Activated T-cell treated with anti-CD3 and anti-CD28 coated beads for 1 hour (primary cell): ENCODE results near the gene SLC41A3.

Experiments
- DNase-seq: peaks from one replicate; pipeline ENCODE4 v3.0.0-alpha.2; 2020; ENCODE audit warnings: low read depth

The SLC41A3 gene

GRCh38 chr3:126119976-126120375 is 36.1 kb upstream of the SLC41A3 start:
- no peak for DNase-seq

DNA sequence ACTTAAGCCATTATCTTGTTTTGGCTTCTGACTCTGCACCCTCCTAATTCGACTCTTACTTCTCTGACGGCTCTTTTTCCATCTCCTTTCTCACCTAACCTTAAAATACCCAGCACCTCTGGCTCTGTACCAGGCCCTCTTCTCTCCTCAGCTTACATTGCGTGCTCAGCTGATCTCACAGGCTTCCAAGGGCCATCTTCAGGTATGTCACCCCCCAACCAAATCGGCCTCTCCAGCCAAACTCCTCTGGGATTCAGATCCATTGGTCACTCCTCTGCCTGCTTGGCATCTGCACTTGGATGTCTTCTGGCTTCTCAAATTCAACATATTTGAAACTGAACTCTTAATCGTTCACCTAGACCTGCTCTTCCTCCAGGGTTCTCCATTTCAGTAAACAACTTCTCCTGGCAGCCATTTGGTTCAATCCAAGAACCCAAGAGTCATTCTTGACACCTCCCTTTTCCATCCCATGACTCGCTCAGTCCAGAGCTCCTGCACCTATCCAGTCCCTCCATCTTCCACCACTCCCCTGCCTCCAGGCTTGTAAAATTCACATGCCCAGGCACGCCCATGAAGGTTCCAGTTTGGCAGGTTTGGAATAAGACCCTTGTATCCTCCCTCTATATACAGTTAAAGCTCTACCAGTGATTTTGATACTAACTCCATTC is 35.2 kb upstream of the SLC41A3 start:
- DNase-seq: no peak

DNA sequence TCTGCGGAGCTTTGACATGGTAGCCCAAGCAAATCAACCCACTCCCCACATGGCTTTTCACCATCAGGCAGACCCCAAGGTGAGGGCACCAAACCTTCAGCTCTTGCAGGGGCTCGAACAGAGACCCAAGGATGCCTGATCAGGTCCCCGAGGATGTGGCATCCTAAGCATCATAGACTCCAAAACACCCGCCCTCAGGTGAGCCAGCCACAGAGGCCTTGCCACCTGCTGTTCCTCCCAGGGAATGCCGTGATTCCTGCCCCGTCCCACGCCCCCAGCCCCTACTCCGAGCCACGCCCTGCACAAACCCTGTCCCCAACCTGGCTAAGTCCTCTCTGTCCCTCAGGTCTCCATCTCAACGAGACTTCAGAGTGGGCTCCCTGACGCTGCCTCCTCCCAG is 34.7 kb upstream of the SLC41A3 start:
- DNase-seq: no peak

- no peak for DNase-seq
Measured at GRCh38 chr3:126117786-126118185, 33.9 kb upstream of the SLC41A3 start.

DNA sequence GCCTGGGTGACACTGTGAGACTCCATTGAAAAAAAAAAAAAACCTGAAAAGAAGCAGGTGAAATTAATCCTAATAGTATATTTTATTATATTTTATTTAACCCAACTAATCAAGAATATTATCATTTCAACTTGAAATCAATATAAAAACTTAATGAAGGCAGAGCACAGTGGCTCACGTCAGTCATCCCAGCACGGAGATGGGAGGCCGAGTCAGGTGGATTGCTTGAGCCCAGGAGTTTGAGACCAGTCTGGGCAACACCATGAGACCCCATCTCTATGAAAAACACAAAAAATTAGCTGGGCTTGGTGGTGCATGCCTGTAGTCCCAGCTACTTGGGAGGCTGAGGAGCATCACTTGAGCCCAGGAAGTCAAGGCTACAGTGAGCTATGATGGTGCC is 33.3 kb upstream of the SLC41A3 start:
- no peak for DNase-seq

DNA sequence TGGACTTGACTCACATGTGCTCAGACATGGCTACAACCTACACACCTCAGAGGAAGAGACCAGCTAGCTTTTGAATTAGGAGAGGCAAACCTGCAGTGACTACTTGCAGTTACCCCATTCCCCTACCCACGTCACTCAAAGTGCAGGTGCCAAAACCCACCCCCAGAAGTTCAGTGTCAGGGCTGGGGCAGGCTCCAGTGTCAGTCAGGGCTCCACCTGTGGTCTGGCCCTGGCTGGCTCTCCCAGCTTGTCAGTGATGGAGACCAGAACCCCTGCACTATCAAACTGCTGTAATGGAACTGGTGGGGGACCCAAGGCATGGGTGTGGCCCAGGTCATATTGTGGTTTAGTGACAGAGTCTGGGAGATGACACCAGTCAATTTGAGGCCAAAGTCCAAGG is 32.6 kb upstream of the SLC41A3 start:
- DNase-seq: no peak

DNA sequence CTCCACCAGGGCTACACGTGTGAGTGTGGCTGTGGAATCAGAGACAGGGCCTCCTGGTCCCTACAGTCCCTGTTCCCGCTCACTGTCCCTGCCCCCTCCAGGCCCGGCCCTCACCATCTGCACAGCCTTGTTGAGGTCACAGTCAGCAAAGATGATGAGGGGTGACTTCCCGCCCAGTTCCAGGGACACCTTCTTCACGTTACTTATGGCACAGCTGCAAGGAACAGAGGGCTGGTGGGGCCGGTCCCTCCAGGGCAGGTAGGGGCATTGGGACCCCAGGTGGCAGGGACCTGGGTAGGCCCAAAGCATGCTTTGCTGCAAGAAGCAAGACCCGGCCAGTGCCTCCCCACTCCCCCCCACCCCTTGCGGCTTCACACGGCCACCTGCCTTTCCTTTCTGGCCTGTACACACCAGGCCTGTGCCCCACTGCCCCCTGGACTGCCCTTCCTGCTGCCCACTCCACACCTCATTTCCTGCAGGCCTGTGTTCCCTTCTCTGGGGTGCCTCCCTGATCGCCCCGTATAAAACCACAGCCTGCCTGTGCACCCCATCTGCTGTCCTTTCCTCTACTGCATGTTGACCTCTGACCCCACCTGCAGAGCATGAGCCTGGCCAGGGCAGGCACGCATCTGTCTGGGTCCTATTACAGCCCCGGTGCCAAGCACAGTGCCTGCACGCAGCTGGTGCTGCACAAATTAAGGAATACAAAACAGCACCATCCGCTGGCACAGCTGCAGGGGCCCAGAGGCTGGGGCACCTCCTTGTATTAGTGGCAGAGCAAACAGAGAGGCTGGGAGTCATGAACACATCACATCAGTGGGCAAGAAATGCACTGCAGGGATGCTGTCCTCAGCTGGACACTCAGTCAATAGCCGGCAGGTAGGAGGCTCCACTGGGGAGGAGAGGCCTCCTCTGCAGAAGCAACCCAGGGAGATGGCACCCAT is 30.8 kb upstream of the SLC41A3 start:
- DNase-seq: no peak

DNA sequence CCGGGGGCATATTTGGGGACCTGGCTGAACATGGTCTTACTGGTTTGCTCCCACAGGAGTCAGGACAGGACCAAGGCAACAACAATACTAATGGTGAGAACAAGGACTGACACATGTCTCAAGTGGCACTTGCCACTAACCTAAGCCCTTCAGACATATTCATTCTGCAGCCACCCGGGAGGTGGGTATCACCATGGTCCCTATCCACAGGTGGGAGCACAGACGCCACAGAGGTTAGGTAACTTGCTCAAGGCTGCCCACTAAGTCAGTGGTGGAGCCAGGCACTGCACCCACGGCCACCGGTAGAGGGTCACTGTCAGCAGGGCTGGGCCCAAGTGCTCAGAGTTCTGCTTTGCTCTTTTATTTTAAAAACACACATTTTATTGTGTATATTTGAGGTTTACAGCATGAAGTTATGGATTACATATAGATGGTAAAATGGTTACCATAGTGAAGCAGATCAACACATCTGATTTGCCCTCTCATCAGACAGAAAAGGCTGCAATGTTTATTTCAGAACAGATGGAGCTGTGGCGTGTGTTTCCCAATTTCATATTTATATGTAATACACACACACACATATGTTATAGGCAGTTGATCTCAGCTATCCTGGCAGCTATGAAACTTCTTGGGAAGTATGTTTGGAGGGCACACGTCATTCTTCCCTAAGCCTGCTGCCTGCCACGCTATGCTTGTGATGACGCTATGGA is 30.0 kb upstream of the SLC41A3 start:
- DNase-seq: no peak

GRCh38 chr3:126113238-126113555 is 29.3 kb upstream of the SLC41A3 start:
- no peak for DNase-seq

DNA sequence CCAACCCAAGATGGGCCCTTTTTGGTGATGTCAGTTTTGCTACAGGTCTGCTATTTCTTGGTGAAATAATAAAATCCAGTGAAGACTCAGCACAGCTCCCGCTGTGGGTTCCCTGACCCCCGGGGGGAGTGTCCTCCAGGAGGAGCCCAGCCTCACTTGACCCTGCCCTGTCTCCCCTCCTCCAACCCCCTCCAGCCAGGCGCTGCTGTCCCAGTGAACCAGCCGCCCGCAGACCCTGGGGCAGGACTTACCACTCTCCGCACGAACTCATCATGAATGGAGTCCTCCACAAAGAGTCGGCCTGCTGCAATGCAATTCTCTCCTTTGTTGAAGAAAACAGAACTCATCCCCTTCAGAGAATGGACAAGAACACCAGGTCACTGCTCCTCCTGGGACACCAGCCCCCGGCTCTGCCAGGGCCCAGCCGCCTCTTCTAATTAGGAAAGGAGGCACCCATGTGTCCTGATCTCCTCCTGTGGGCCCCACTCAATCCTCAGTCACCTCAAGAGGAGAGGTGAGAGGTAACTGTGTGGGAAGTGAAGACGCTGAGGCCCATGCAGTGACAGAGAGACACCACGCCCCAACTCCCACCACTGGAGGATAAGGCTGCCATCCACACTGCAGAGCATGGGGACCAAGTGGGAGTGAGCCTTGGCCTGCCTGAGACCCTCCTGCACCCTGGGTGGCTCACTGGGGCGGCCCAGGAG is 28.8 kb upstream of the SLC41A3 start:
- no peak for DNase-seq

GRCh38 chr3:126111566-126112475 is 27.9 kb upstream of the SLC41A3 start:
- no peak for DNase-seq

GRCh38 chr3:126111126-126111551 is 27.2 kb upstream of the SLC41A3 start:
- no peak for DNase-seq

DNA sequence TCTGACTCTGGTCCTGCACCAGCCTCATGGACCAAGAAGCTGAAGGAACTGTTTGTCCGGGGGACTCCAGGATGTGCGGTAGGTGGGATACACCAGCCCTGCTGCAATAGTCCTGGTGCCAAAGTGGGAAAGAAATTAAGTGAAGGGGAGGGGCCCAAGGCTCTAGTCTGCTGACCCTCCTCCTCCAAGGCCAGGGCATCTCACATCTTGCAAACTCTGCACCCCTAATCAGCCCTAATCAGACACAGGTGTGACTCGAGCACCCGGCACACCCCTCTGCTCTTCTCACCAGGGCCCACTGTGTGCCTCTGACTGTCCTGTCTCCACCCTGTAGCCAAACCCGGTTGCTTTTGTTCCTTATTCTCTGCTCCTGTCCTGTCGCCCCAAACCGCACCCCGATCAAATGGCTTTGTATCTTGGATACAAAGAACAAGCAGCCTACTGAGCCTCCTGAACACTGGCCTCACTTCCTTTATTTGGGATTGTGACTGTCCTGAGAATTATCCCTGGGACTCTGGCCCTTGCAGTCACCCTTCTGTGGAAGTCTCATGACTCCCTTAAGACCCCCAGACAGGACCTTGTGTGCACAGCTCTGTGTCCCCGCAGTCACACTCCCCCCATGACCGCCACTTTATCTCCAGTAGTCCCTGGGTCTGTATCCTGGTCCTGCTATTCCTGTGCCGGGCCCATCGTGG is 26.7 kb upstream of the SLC41A3 start:
- no peak for DNase-seq

DNA sequence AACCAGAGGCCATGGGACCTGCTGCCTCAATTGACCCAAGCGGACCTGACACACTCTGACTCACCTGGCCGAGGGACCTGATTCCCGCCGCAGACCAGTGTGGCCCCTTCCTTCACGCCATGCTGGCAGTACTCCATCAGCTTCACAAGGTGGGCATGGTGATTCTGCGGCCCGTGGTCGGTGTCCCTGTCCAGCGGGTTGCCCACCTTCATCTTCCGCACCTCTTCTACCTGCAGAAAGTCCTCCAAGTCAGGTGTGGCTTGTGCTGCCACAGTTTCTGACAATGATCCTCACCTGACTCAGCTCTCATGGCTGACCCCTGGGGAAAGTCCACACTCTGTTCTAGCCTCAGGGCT is 25.9 kb upstream of the SLC41A3 start:
- no peak for DNase-seq

DNA sequence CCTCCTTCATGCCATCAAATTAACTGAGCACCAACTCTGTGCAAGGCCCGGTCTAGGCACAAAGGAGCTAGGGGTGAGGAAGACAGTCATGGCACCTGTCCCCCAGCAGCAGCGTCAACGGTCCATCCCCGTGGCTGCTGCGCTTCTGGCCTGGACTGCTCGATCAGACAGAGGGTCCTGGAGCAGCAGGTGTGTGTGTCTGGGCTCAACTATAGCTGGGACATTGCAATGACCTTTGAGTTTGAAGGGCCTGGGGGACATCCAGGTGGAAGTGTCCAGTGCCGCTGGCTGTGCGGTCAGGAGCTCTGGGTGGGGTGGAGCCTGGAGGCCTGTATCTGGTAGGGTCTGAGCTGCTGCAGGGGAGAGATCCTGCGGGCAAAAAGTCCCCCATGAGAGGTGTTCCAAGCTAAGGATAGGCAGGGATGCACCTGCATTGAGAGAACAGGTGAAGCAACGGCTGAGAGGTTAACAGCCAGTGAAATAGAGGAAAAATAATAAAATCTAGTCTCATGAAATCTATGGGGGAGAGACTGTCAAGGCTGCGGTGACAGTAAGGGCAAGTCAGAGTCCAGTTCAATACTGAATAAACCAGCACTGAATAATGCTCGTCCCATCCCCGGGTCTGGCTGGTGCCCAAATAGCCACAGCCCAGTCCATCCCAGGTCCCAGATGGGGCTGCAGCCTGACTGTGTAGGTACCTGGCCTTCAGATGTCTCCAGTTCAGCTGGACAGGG is 25.4 kb upstream of the SLC41A3 start:
- DNase-seq: no peak

DNA sequence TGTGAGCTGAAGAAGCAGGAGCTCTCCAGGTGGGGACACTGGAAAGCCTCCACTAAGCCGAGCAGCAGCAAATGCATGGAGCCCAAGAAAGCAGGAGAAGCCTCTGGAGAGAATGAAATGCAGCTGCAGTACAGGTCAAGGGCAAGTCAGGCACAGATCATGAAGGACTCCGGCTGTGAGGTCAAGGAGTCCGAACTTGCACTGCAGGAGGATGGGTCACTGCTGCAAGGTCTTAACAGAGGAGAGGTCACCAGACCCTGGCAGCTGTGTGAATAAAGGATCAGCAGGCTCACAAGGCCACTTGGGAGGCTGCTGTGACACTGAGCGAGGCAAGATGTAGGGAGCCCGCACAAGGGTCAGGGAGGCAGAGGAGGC is 24.7 kb upstream of the SLC41A3 start:
- DNase-seq: no peak

GRCh38 chr3:126107957-126108675 is 24.2 kb upstream of the SLC41A3 start:
- no peak for DNase-seq

- DNase-seq: no peak
Measured at GRCh38 chr3:126107203-126107939, 23.4 kb upstream of the SLC41A3 start.
